ENCODE results near the gene FOXO3. TPM values are rescaled to one million over a fixed set of nuclear protein-coding genes. Genes with fewer than 3 reads are reported as not detected.

FOXO3 gene
- total and polyA plus RNA-seq, 7 donors, result 13.8 to 84.7 (median 66.4) TPM

- WGBS, 2 donors, result 92 to 95% methylated on average over 11 of the region's 11 CpGs
- Histone ChIP-seq H3K4me3 (no peak overlapping the region), H3K27ac (no peak overlapping the region), H3K4me1 (no peaks in the 10 kb centered on the region), H3K36me3 (no peaks in the 10 kb centered on the region), H3K27me3 (no peaks in the 10 kb centered on the region), H3K9me3 (peaks cover 3 to 14% (median 8%) of the 10 kb centered on the region in 4 donors)
- no peak for DNase-seq
- intact Hi-C loops (cut with DNase I), result no loop called here
- TF ChIP-seq POLR2AphosphoS5 (IDR thresholded peaks at IDR 0.05) (no peak), POLR2A (IDR thresholded peaks at IDR 0.05) (no peak), EP300 (IDR thresholded peaks at IDR 0.05) (no peak)
- TF ChIP-seq, protein P1, sequence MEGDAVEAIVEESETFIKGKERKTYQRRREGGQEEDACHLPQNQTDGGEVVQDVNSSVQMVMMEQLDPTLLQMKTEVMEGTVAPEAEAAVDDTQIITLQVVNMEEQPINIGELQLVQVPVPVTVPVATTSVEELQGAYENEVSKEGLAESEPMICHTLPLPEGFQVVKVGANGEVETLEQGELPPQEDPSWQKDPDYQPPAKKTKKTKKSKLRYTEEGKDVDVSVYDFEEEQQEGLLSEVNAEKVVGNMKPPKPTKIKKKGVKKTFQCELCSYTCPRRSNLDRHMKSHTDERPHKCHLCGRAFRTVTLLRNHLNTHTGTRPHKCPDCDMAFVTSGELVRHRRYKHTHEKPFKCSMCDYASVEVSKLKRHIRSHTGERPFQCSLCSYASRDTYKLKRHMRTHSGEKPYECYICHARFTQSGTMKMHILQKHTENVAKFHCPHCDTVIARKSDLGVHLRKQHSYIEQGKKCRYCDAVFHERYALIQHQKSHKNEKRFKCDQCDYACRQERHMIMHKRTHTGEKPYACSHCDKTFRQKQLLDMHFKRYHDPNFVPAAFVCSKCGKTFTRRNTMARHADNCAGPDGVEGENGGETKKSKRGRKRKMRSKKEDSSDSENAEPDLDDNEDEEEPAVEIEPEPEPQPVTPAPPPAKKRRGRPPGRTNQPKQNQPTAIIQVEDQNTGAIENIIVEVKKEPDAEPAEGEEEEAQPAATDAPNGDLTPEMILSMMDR (IDR thresholded peaks at IDR 0.05), result no peak
These were observed 138.0 kb downstream of the FOXO3 start for GRCh38 chr6:108698593-108699289.

GRCh38 chr6:108699290-108700041 lies 138.7 kb downstream of the FOXO3 start:
- H3K4me1 ChIP-seq, result no peaks in the 10 kb centered on the region
- H3K9me3 ChIP-seq, result peaks cover 3 to 14% (median 8%) of the 10 kb centered on the region in 4 donors
- no peaks in the 10 kb centered on the region for H3K36me3 ChIP-seq
- H3K27me3 ChIP-seq, result no peaks in the 10 kb centered on the region
- TF ChIP-seq POLR2AphosphoS5 (IDR thresholded peaks at IDR 0.05) (no peak), EP300 (IDR thresholded peaks at IDR 0.05) (no peak), POLR2A (IDR thresholded peaks at IDR 0.05) (no peak)
- TF ChIP-seq, protein P1 (IDR thresholded peaks at IDR 0.05), result no peak
- no peak overlapping the region for H3K27ac ChIP-seq
- no peak overlapping the region for H3K4me3 ChIP-seq
- WGBS, 2 donors, result 84 to 87% methylated on average over 17 of the region's 17 CpGs
- intact Hi-C loops (cut with DNase I), result no loop called here
- DNase-seq, result no peak

- intact Hi-C loops (cut with DNase I), result no loop called here
- DNase-seq, result no peak
- no peaks in the 10 kb centered on the region for H3K4me1 ChIP-seq
- TF ChIP-seq POLR2A (IDR thresholded peaks at IDR 0.05) (no peak), POLR2AphosphoS5 (IDR thresholded peaks at IDR 0.05) (no peak), EP300 (IDR thresholded peaks at IDR 0.05) (no peak)
- TF ChIP-seq, protein P1 (IDR thresholded peaks at IDR 0.05), result no peak
- peaks cover 3 to 14% (median 8%) of the 10 kb centered on the region in 4 donors for H3K9me3 ChIP-seq
- no peak overlapping the region for H3K4me3 ChIP-seq
- H3K27me3 ChIP-seq, result no peaks in the 10 kb centered on the region
- 96 to 97% methylated on average over 1 of the region's 1 CpG for WGBS, 2 donors
- no peaks in the 10 kb centered on the region for H3K36me3 ChIP-seq
- no peak overlapping the region for H3K27ac ChIP-seq
These were observed 141.6 kb downstream of the FOXO3 start for GRCh38 chr6:108702106-108702851.

GRCh38 chr6:108706649-108707048 lies 145.9 kb downstream of the FOXO3 start:
- no peak for TF ChIP-seq POLR2AphosphoS5 (IDR thresholded peaks at IDR 0.05)
- no peak for TF ChIP-seq POLR2A (IDR thresholded peaks at IDR 0.05)
- TF ChIP-seq, protein P1 (IDR thresholded peaks at IDR 0.05), result no peak
- TF ChIP-seq EP300 (IDR thresholded peaks at IDR 0.05), result no peak
- H3K27ac ChIP-seq, result no peak overlapping the region
- intact Hi-C loops (cut with DNase I), result no loop called here
- no peak for DNase-seq
- WGBS, 2 donors, result 90 to 94% methylated on average over 8 of the region's 8 CpGs
- H3K9me3 ChIP-seq, result peaks cover 3 to 7% (median 6%) of the 10 kb centered on the region in 4 donors
- H3K27me3 ChIP-seq, result no peaks in the 10 kb centered on the region
- H3K36me3 ChIP-seq, result no peaks in the 10 kb centered on the region
- no peak overlapping the region for H3K4me3 ChIP-seq
- H3K4me1 ChIP-seq, result peaks cover 0 to 28% (median 28%) of the 10 kb centered on the region in 4 donors
